ENCODE measurements around the gene ACOX3.

The ACOX3 gene

DNA sequence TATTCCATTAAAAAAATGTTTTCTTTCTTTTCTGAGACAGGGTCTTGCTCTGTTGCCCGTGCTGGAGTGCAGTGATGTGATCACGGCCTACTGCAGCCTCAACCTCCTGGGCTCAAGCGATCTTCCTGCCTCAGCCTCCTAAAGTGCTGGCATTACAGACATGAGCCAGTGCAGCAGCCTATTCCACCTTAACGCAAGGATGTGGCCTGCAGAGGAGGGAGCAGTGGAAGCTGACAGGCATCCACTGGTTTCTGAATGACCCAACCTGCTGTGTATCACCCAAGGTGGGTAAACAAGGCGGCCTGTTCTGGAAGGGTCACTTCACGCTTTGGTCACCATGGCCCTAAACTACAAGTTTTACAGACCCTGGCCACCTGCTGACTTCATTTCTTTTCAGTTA lies 60.8 kb downstream of the ACOX3 start:
- Histone ChIP-seq H3K27ac (no peak overlapping the region), H3K9me3 (no peaks in the 10 kb centered on the region), H3K36me3 (peaks cover 8% of the 10 kb centered on the region), H3K4me1 (ENCODE audit: control insufficient read depth in 1 of 2, insufficient read depth in 1 of 2, low read depth in 1 of 2, low read length in 1 of 2) (no peaks in the 10 kb centered on the region), H3K4me3 (ENCODE audit: low read depth in 1 of 2, low read length in 1 of 2) (no peak overlapping the region), H3K27me3 (no peaks in the 10 kb centered on the region)
- TF ChIP-seq, protein P1, sequence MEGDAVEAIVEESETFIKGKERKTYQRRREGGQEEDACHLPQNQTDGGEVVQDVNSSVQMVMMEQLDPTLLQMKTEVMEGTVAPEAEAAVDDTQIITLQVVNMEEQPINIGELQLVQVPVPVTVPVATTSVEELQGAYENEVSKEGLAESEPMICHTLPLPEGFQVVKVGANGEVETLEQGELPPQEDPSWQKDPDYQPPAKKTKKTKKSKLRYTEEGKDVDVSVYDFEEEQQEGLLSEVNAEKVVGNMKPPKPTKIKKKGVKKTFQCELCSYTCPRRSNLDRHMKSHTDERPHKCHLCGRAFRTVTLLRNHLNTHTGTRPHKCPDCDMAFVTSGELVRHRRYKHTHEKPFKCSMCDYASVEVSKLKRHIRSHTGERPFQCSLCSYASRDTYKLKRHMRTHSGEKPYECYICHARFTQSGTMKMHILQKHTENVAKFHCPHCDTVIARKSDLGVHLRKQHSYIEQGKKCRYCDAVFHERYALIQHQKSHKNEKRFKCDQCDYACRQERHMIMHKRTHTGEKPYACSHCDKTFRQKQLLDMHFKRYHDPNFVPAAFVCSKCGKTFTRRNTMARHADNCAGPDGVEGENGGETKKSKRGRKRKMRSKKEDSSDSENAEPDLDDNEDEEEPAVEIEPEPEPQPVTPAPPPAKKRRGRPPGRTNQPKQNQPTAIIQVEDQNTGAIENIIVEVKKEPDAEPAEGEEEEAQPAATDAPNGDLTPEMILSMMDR (IDR thresholded peaks at IDR 0.05): no peak

DNA sequence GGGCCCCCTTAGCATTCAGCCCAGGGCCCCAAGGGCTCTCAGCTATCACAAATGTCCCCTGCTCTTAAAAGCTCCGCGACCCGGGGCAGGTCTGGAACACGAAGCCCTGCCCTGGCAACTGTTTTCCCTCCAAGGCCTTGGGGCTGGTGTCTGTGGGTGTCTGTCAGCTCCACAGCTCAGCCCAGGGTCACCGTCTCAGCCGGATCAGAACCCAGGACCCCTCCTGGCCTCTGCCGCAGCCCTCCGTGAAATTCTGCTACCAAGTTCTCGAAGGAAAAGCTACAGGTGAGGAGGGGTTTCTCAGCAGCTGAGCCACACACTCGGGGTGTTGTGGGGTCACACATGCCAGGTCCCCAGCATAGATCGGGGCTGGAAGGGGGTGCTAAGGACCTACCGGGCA lies 61.2 kb downstream of the ACOX3 start:
- Histone ChIP-seq H3K27ac (no peak overlapping the region), H3K36me3 (peaks cover 8% of the 10 kb centered on the region), H3K4me1 (ENCODE audit: control insufficient read depth in 1 of 2, insufficient read depth in 1 of 2, low read depth in 1 of 2, low read length in 1 of 2) (no peaks in the 10 kb centered on the region), H3K9me3 (no peaks in the 10 kb centered on the region), H3K27me3 (no peaks in the 10 kb centered on the region), H3K4me3 (ENCODE audit: low read depth in 1 of 2, low read length in 1 of 2) (no peak overlapping the region)
- TF ChIP-seq, protein P1 (IDR thresholded peaks at IDR 0.05): no peak

DNA sequence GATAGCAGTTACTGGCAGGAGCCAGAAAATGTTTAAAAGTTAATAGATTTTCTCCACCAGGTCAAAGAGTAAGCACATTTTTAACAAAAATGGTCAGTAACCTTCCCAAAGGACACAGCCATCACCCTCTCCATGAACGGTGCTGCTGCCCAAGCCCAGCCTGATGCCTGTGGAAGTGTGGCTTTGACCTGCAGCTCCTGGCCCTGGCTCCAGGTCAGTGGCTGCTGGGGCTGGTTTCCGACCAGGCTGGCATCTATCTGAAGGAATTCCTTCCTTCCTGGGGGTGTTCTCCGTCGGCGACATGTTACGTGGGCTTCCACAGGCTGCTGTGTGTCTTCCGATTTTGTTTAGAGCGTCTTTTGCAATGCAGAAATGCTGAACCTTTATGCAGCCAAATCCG lies 61.7 kb downstream of the ACOX3 start:
- no peaks in the 10 kb centered on the region for H3K9me3 ChIP-seq
- H3K36me3 ChIP-seq: peaks cover 8% of the 10 kb centered on the region
- TF ChIP-seq, protein P1 (IDR thresholded peaks at IDR 0.05): no peak

DNA sequence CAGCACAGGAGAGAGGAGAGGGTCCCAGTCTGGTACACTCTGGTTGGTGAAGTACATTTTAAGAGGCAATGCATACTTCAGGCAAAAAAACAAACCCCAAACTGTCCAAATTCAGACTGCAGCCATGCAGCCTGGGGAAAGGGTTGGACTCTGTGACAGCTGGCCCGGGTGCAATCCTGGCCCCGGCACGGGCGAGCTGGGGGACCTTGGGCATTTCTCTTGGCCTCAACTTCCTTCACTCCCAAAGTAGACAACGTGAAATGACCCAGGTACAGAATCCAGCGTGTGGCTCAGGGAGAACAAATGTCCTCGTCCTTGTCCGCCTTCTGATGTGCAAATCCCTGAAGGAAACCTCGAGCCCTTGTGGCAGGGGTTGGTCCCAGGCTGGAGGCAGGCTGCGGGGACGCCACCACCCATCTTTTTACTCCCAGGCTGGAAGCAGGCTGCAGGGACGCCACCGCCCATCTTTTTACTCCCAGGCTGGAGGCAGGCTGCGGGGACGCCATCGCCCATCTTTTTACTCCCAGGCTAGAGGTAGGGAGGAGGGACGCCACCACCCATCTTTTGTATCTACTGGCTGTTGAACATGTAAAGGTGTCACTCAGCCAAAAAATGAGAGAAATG lies 62.3 kb downstream of the ACOX3 start:
- Histone ChIP-seq H3K27ac (no peak overlapping the region), H3K4me3 (ENCODE audit: low read depth in 1 of 2, low read length in 1 of 2) (no peak overlapping the region), H3K9me3 (no peaks in the 10 kb centered on the region), H3K36me3 (peaks cover 8% of the 10 kb centered on the region), H3K27me3 (no peaks in the 10 kb centered on the region), H3K4me1 (ENCODE audit: control insufficient read depth in 1 of 2, insufficient read depth in 1 of 2, low read depth in 1 of 2, low read length in 1 of 2) (no peaks in the 10 kb centered on the region)
- TF ChIP-seq, protein P1 (IDR thresholded peaks at IDR 0.05): no peak

More for the DNA sequence above, 61.7 kb downstream of the ACOX3 start:
- Histone ChIP-seq H3K27me3 (no peaks in the 10 kb centered on the region), H3K27ac (no peak overlapping the region), H3K4me1 (ENCODE audit: control insufficient read depth in 1 of 2, insufficient read depth in 1 of 2, low read depth in 1 of 2, low read length in 1 of 2) (no peaks in the 10 kb centered on the region), H3K4me3 (ENCODE audit: low read depth in 1 of 2, low read length in 1 of 2) (no peak overlapping the region)

DNA sequence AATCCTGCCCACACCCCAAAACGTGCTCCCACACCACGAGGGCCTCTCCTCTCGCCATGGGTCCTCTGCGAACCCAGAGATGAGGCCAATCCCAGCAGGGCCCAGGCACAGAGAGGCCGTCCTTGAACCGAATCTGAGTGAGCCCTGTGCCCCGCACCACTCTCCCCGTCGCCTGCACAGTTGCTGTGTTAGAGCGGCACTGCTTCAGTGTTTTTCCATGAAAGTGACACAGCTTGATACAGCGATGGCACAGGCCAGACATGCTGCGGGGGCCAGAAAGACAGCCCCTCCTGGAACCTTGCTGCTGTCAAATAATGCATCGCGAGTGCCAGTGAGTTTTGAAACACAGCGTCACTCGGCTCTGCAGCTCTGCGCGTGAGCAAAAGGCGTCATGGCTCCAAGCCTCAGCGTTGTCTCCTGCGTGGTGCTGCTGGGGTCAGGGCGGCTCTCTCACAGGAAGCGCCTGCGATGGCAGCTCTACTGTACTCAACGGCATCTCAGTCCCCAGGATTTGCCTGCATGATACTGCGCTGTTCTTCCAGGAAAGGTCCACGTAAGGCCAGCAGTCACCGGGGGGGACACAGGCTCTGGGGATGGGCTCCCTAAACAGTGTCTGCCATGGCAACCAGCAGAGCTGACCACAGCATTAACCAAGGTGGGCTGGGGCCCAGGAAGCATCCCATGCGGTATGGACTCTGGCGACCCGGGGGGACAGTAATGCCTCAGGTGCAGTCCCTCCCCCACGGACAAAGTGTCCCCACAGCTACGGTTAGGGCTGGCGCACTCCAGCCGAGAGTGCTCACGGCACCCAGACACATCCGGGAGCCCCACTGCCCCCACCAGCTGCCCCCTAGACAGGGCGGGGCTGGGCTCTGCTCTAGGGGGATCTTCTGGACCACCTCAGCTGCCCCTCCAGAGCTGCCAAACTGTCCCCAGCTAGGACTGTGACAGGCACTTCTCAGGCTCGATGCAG lies 63.1 kb downstream of the ACOX3 start:
- Histone ChIP-seq H3K27me3 (no peaks in the 10 kb centered on the region), H3K4me1 (ENCODE audit: control insufficient read depth in 1 of 2, insufficient read depth in 1 of 2, low read depth in 1 of 2, low read length in 1 of 2) (no peaks in the 10 kb centered on the region), H3K4me3 (ENCODE audit: low read depth in 1 of 2, low read length in 1 of 2) (no peak overlapping the region), H3K27ac (no peak overlapping the region), H3K36me3 (peaks cover 8% of the 10 kb centered on the region), H3K9me3 (no peaks in the 10 kb centered on the region)
- TF ChIP-seq, protein P1 (IDR thresholded peaks at IDR 0.05): no peak

Data from neutrophil (primary cell).